Peyer's patch (tissue), 4 donors: Measurements from ENCODE around the gene CLASP2. TPM values are rescaled to one million over a fixed set of nuclear protein-coding genes. Genes with fewer than 3 reads are reported as not detected.

ENCODE experiments used
- DNase-seq, 3 donors: peaks; one replicate each; pipeline ENCODE4 v3.0.0-alpha.2; 2017 to 2019
- H3K27ac ChIP-seq, 4 donors: fragments of 200-600 bp; sonication (generic); one replicate each; pipeline ENCODE4 v1.5.1; 2016 to 2019
- H3K27me3 ChIP-seq, 2 donors: fragments of 200-600 bp; sonication (generic); one replicate each; pipeline ENCODE4 v1.5.1; 2019
- H3K36me3 ChIP-seq, 3 donors: fragments of 200-600 bp; sonication (generic); one replicate each; pipeline ENCODE4 v1.5.1; 2016 to 2019
- H3K4me1 ChIP-seq, 4 donors: fragments of 200-600 bp; sonication (generic); one replicate each; pipeline ENCODE4 v1.5.1; 2016 to 2019
- H3K4me3 ChIP-seq, 4 donors: fragments of 200-600 bp; sonication (generic); 1 replicate in 3 of 4; 2 replicates in 1 of 4; pipeline ENCODE4 v1.5.1; 2016 to 2019; ENCODE audit warnings: mild to moderate bottlenecking in 1 of 4
- H3K9me3 ChIP-seq, 4 donors: fragments of 200-600 bp; sonication (generic); one replicate each; pipeline ENCODE4 v1.5.1; 2016 to 2019; ENCODE audit warnings: mild to moderate bottlenecking in 1 of 4
- CTCF ChIP-seq, 6 experiments: fragments of 450-650 bp in 4 of 6; fragments of 200-600 bp in 2 of 6; sonication (generic) in 1 of 6; IDR thresholded peaks; one replicate each; pipeline ENCODE4 v1.5.1; 2017 to 2019; ENCODE audit warnings: antibody characterized with exemption in 6 of 6, mild to moderate bottlenecking in 3 of 6, moderate library complexity in 1 of 6
- POLR2A ChIP-seq, 2 donors: fragments of 450-650 bp; IDR thresholded peaks; one replicate each; pipeline ENCODE4 v1.5.1; 2017; ENCODE audit warnings: antibody characterized with exemption in 2 of 2, mild to moderate bottlenecking in 2 of 2, moderate library complexity in 2 of 2
- total RNA-seq, 4 donors: library from RNA; depleted of rRNA; stranded (reverse); fragments of >200 nt; gene quantifications; one replicate each; pipeline ENCODE4 v1.1.0, GENCODE V29; 2016

Gene CLASP2
- total RNA-seq, 4 donors from 2014 or later: 37.0 to 73.4 (median 66.4) TPM

DNA sequence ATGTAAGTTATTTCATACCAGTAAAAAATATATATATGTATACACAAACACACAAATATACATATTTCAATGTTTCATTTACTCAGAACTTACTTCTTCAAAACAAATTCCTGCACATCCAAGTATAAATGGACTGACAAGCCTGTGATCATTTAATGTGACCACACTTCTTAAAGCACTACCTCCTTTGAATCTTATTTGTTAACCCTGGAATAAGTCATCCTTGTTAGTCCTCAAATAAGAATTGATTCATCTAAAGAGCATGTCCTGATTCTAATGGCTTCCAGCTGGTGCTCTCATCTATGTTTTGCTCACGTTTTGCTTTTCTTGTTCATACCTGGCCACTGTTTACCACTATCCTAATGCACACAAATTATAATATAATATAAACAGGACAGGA is 173.9 kb downstream of the CLASP2 start:
- no peak overlapping the region for H3K27ac ChIP-seq
- DNase-seq: no peak
- H3K9me3 ChIP-seq: no peaks in the 10 kb centered on the region
- H3K36me3 ChIP-seq: peaks cover 0 to 38% (median 0%) of the 10 kb centered on the region in 3 donors
- H3K27me3 ChIP-seq: no peaks in the 10 kb centered on the region
- no peak overlapping the region for H3K4me3 ChIP-seq
- no peak for TF ChIP-seq CTCF (IDR thresholded peaks at IDR 0.05)
- TF ChIP-seq POLR2A (IDR thresholded peaks at IDR 0.05): no peak
- H3K4me1 ChIP-seq: no peaks in the 10 kb centered on the region

DNA sequence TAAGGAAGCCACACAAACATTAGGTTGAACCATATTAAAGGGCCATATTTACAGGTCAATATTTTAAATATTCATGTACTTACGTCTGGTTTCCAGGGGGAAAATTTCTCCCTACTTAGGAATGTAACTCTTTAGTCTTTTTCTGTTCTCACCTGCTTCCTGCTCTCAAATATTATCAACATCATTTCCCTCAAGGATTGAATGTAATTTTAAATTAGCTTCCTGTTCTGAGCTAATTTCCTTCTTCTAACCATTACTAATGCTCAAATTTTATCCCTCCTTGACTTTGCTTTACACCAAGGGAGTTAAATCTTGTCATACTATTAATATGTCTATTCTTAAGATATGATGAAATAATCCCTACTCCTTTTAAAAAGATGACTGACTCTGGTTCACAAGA is 174.5 kb downstream of the CLASP2 start:
- H3K36me3 ChIP-seq: peaks cover 0 to 37% (median 0%) of the 10 kb centered on the region in 3 donors
- DNase-seq: no peak
- no peaks in the 10 kb centered on the region for H3K4me1 ChIP-seq
- TF ChIP-seq POLR2A (IDR thresholded peaks at IDR 0.05) (no peak), CTCF (IDR thresholded peaks at IDR 0.05) (no peak)
- no peaks in the 10 kb centered on the region for H3K9me3 ChIP-seq
- no peak overlapping the region for H3K27ac ChIP-seq
- no peaks in the 10 kb centered on the region for H3K27me3 ChIP-seq
- no peak overlapping the region for H3K4me3 ChIP-seq

DNA sequence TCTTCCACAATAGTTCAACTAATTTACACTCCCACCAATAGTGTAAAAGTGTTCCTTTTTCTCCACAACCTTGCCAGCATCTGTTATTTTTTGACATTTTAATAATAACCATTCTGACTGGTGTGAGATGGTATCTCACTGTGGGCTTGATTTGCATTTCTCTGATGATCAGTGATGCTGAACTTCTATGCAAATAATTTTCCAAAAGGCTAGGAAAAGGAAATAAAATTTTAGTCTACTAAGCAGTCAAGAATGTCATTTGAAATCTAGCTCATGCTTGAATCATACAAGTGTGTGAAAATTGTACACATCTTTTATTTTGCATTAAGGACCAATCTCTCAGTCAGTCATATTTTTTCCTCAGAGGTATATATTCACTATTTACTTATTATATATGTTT is 176.1 kb downstream of the CLASP2 start:
- Histone ChIP-seq H3K9me3 (no peaks in the 10 kb centered on the region), H3K36me3 (peaks cover 0 to 51% (median 0%) of the 10 kb centered on the region in 3 donors), H3K27ac (no peak overlapping the region), H3K4me3 (no peak overlapping the region), H3K27me3 (no peaks in the 10 kb centered on the region), H3K4me1 (no peaks in the 10 kb centered on the region)
- DNase-seq: no peak
- TF ChIP-seq POLR2A (IDR thresholded peaks at IDR 0.05) (no peak), CTCF (IDR thresholded peaks at IDR 0.05) (no peak)

DNA sequence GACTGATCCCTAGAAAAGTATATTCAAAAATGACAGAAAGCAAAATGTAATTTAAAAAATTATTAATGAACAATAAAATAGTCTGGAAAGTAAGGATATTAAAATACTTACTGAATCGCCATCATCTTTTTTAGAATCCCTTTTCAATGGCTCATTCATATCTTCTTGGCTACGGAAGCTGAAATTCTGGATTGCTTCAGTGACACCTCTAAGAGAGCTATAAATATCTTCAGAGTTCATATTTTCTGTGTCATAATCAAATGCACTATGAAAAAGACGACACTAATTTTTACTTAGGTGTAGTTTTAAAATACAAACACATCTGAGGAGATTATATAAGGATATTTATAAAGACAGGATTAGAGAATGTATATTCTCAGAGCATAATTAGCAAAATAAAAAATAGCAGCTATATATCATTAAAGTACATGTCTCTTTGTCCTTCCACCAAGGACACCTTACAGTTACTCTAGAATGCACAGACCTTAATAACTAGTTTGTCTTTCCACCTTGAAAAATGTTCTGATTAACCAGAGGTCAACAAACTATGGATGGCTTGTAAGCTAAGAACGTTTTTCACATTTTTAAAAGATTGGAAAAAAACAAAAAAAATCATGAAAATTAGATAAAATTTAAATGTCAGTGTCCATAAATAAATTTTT is 179.2 kb downstream of the CLASP2 start:
- no peaks in the 10 kb centered on the region for H3K4me1 ChIP-seq
- no peak overlapping the region for H3K4me3 ChIP-seq
- no peak for DNase-seq
- H3K27ac ChIP-seq: no peak overlapping the region
- no peaks in the 10 kb centered on the region for H3K27me3 ChIP-seq
- TF ChIP-seq POLR2A (IDR thresholded peaks at IDR 0.05) (no peak), CTCF (IDR thresholded peaks at IDR 0.05) (no peak)
- peaks cover 0 to 55% (median 0%) of the 10 kb centered on the region in 3 donors for H3K36me3 ChIP-seq
- H3K9me3 ChIP-seq: no peaks in the 10 kb centered on the region

DNA sequence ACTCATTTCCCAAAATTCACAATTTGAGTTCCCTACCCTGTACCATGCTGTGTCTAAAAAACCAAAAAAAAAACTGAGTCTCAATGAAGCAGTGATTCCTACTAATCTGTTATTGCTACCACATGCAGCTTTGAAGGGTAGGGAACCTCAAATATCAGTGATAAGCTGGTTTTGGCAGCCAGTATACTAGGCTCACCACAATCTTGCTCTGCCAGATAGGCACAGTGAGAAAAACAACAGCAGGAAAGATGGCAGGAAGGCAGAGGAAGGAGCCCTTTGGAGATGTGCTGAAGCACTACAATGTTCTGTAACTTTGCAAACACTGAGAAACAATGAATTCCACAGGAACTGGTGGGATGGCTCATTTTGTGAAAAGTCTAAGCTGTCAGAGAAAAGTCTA is 180.9 kb downstream of the CLASP2 start:
- H3K9me3 ChIP-seq: no peaks in the 10 kb centered on the region
- H3K27me3 ChIP-seq: no peaks in the 10 kb centered on the region
- TF ChIP-seq POLR2A (IDR thresholded peaks at IDR 0.05) (no peak), CTCF (IDR thresholded peaks at IDR 0.05) (no peak)
- no peaks in the 10 kb centered on the region for H3K4me1 ChIP-seq
- no peak for DNase-seq
- H3K36me3 ChIP-seq: peaks cover 0 to 58% (median 0%) of the 10 kb centered on the region in 3 donors
- no peak overlapping the region for H3K27ac ChIP-seq
- H3K4me3 ChIP-seq: no peak overlapping the region
